Endothelial cell (in vitro differentiated cells): ENCODE measurements around the gene GAB4. TPM values are rescaled to one million over a fixed set of nuclear protein-coding genes. Genes with fewer than 3 reads are reported as not detected.
A peak's percentile ranks its signal among the peaks of the same experiment; 100 is the strongest.

Experiments used
- DNase-seq: peaks from one replicate; pipeline ENCODE4 v3.0.0; 2021; ENCODE audit warnings: low spot score
- H3K27ac Mint-ChIP-seq: one replicate; pipeline ENCODE4 v1.8.0; 2021; ENCODE audit warnings: mixed read lengths, inconsistent platforms; ENCODE audit not compliant: unreplicated experiment
- H3K27me3 Mint-ChIP-seq: one replicate; pipeline ENCODE4 v1.8.0; 2021; ENCODE audit warnings: mild to moderate bottlenecking, moderate library complexity, mixed read lengths, inconsistent platforms; ENCODE audit not compliant: unreplicated experiment
- H3K36me3 Mint-ChIP-seq: one replicate; pipeline ENCODE4 v1.8.0; 2021; ENCODE audit warnings: mild to moderate bottlenecking, low read depth, mixed read lengths, inconsistent platforms; ENCODE audit not compliant: unreplicated experiment
- H3K4me1 Mint-ChIP-seq: one replicate; pipeline ENCODE4 v1.8.0; 2021; ENCODE audit warnings: mild to moderate bottlenecking, mixed read lengths, inconsistent platforms; ENCODE audit not compliant: unreplicated experiment
- H3K4me3 Mint-ChIP-seq: one replicate; pipeline ENCODE4 v1.8.0; 2021; ENCODE audit warnings: mild to moderate bottlenecking, mixed read lengths, inconsistent platforms; ENCODE audit not compliant: unreplicated experiment
- H3K9me3 Mint-ChIP-seq: one replicate; pipeline ENCODE4 v1.8.0; 2021; ENCODE audit warnings: mixed read lengths, inconsistent platforms; ENCODE audit not compliant: unreplicated experiment
- CTCF ChIP-seq: fragments of 200-600 bp; sonication (generic); IDR thresholded peaks from one replicate; pipeline ENCODE4 v1.5.0; 2021; ENCODE audit warnings: antibody characterized with exemption; ENCODE audit not compliant: unreplicated experiment
- total RNA-seq: library from RNA; stranded (reverse); fragmentation: NEBNext Ultra II Directional; extraction: Animal tissue kit (Norgen Biotek cat#: 25700); gene quantifications from one replicate; pipeline ENCODE4 v1.2.1, GENCODE V29; 2021; ENCODE audit not compliant: unreplicated experiment

Gene GAB4
- total RNA-seq, 1 donor from 2014 or later, result 0.36 TPM

GRCh38 chr22:16963189-16963945 lies 44.7 kb downstream of the GAB4 start:
- H3K27ac Mint-ChIP-seq, result no peak overlapping the region
- peaks cover 17% of the 10 kb centered on the region for H3K9me3 Mint-ChIP-seq
- H3K4me1 Mint-ChIP-seq, result no peaks in the 10 kb centered on the region

DNA sequence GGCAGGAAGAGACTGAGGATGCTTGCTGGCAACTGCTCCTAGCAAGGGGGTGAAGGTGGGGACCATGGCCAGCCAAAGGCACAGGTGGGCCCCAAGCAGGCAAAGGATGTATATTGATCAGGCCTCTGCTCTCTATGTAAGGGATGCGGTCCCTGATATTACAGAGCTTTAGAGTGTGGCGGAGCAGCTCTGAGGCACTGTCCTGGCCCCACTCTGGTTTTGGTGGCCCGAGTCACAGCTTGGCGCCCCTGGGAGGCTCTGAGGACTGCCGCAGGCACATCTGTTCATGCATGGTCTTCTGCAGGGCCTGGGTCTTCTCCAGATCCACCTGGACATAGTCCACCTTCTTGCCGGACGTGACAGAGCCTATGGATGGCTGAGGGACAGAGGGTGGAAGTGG lies 45.5 kb downstream of the GAB4 start:
- DNase-seq, result no peak
- Mint-ChIP-seq H3K9me3 (peaks cover 15% of the 10 kb centered on the region), H3K36me3 (peaks cover 15% of the 10 kb centered on the region), H3K4me1 (no peaks in the 10 kb centered on the region), H3K27ac (peak overlapping the region; percentile 45), H3K27me3 (peaks cover 12% of the 10 kb centered on the region), H3K4me3 (no peak overlapping the region)
- TF ChIP-seq CTCF, result no peak

More at GRCh38 chr22:16963189-16963945, 44.7 kb downstream of the GAB4 start:
- Mint-ChIP-seq H3K36me3 (peaks cover 14% of the 10 kb centered on the region), H3K27me3 (peaks cover 13% of the 10 kb centered on the region), H3K4me3 (no peak overlapping the region)
- no peak for DNase-seq
- TF ChIP-seq CTCF, result no peak

DNA sequence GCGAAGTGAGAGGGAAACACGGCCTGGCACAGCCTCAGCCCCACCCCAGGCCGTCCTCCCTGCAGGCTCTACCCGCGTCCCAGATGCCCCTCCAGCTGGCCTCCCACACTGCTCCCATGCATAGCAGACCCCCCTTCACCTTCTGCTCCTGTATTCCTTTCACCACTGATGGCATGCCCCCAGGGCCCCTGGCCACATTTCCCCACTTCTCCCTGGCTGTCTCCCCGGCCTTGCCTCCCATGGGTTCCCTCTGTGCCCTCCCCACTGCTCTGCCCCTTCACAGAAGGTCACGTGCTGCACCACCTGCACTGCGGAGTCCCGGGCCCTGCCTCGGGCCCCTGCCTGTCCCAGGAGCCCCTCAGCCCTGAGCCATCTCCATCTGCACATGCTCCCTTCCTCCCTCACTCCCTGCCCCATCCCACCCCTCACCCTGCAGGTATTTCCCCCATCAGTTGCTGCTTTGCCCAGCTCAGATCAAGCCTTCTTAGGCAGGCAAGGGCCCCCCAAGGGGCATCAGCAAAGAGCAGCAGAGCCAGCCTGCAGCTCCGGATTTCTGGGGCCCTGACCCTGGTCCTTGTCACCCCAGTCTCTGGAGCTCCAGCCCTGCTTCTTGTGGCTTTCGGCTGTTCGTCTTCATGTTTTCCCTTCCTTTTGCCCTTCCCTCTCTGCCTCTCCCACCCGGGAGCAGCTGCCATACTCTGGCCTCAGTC lies 46.4 kb downstream of the GAB4 start:
- TF ChIP-seq CTCF, result no peak
- Mint-ChIP-seq H3K36me3 (peaks cover 15% of the 10 kb centered on the region), H3K27ac (no peak overlapping the region), H3K4me3 (no peak overlapping the region), H3K4me1 (no peaks in the 10 kb centered on the region), H3K9me3 (peaks cover 15% of the 10 kb centered on the region), H3K27me3 (peaks cover 12% of the 10 kb centered on the region)
- DNase-seq, result no peak

DNA sequence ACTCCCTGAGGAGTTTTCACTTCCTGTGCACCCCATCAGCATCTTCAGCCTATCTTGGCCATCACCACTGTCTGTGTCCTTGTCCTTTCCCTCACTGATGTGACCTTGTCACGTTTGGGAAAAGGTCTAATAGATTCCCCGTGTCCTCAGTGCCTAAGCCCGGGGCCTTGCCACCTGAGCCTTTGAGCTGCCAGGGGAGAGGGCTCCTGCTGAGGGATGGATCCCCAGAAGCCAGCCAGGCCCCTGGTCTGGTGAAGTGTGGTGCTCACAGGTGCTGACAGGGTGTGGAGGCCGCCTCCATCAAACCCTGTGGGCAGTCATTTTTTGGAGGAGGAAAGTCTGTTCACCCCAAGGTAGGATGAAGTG lies 47.2 kb downstream of the GAB4 start:
- Mint-ChIP-seq H3K4me3 (no peak overlapping the region), H3K36me3 (peaks cover 15% of the 10 kb centered on the region), H3K4me1 (no peaks in the 10 kb centered on the region), H3K9me3 (peaks cover 14% of the 10 kb centered on the region), H3K27me3 (peaks cover 9% of the 10 kb centered on the region), H3K27ac (no peak overlapping the region)
- DNase-seq, result no peak
- TF ChIP-seq CTCF, result no peak
